Measurements from ENCODE around the gene WDR4.
"Not testable (repeated sequence)": the region's sequence is repeated elsewhere in the genome, so short reads cannot be mapped to it uniquely, and the experiment has no call there.

WDR4 gene

DNA sequence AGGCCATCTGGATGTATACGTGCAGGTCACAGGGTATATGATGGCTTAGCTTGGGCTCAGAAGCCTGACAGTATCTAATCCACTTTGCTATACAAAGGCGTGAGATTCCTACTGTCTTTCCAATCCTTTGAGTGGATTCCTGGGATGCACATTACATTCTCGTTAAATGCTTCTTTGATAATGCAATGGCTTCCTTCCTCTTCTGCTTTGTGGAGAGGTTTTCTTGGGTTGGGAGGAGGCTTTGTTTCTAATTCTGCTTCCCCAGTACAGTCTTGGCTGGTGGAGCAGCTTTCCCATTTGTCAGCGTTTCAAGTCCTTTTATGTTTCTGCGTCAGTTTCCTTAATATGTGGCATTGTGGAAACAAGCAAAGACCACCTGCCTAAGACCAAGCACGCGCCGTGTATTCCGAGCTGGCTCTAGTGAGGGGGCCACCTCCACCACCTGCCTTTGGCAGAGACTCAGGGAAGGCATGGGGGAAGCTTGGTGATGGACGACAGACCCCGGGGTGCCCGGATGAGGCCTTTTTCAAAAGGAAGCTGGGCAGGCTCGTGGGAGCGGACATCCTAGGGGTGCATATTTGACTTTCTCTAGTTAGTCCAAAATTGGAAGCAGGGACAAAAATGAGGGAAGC lies 72.7 kb downstream of the WDR4 start:
- DNase-seq (ENCODE audit: low read depth), result no peak
- TF ChIP-seq, protein P1, sequence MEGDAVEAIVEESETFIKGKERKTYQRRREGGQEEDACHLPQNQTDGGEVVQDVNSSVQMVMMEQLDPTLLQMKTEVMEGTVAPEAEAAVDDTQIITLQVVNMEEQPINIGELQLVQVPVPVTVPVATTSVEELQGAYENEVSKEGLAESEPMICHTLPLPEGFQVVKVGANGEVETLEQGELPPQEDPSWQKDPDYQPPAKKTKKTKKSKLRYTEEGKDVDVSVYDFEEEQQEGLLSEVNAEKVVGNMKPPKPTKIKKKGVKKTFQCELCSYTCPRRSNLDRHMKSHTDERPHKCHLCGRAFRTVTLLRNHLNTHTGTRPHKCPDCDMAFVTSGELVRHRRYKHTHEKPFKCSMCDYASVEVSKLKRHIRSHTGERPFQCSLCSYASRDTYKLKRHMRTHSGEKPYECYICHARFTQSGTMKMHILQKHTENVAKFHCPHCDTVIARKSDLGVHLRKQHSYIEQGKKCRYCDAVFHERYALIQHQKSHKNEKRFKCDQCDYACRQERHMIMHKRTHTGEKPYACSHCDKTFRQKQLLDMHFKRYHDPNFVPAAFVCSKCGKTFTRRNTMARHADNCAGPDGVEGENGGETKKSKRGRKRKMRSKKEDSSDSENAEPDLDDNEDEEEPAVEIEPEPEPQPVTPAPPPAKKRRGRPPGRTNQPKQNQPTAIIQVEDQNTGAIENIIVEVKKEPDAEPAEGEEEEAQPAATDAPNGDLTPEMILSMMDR (conservative IDR thresholded peaks at IDR 0.05; ENCODE audit: low read depth, low read length), result no peak
- no peak overlapping the region for H3K4me3 ChIP-seq (ENCODE audit: low read length)

DNA sequence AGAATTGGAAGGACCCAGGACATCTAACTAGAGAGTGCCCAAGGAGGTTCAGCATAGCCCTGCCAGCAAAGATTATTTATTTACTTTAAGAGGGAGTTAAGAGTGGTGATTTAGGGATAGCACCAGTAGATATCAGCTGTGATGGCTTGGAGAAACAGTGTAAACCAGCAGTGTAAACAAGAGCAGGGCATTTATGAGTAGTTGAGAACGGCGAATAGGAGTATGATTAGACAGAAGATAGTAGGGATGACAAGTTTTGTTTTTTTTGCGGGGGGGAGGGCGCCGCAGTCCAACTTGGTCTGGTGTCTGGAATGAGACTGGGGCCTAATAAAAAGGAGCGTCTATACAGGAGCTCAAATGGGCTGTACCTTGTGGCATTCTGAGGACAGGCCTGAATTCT lies 77.7 kb downstream of the WDR4 start:
- not testable (repeated sequence) for H3K4me3 ChIP-seq (ENCODE audit: low read length); DNase-seq (ENCODE audit: low read depth)

DNA sequence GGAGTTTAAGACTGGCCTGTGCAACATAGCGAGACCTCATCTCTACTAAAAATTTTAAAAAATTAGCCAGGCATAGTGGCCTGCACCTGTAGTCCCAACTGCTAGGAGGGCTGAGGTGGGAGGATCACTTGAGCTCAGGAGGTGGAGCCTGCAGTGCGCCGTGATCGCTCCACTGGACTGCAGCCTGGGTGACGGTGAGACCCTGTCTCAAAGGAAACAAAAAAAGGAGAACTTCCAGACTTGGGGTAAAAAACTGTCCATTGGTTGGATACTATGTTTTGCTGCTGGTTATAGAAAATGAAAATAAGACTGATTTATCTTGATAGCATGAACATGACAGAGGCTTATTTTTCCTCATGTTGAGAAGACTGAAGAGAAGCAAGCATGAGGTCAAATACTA lies 79.4 kb downstream of the WDR4 start:
- TF ChIP-seq, protein P1 (conservative IDR thresholded peaks at IDR 0.05; ENCODE audit: low read depth, low read length), result no peak
- no peak for DNase-seq (ENCODE audit: low read depth)
- H3K4me3 ChIP-seq (ENCODE audit: low read length), result no peak overlapping the region

DNA sequence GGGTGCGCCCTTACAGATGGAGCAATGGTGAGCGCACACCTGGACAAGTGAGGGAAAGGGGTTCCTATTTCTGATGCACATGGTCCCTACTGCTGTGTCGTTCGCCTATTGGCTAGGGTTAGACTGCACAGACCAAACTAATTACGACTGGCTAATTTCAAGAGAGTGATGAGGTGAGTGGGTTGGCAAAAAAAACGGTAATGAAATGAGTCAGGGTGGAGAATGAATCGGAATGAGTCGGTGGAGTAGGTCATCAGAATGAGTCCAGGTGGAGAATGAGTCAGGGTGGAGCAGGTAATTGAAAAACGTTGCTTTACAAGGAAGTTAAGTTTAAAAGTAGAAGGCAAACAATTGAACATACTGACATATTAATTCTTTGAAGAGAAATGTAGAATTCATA lies 79.8 kb downstream of the WDR4 start:
- DNase-seq (ENCODE audit: low read depth), result no peak
- H3K4me3 ChIP-seq (ENCODE audit: low read length), result no peak overlapping the region
- TF ChIP-seq, protein P1 (conservative IDR thresholded peaks at IDR 0.05; ENCODE audit: low read depth, low read length), result no peak
